GM18519 (cell line): ENCODE results near the gene SERBP1.
"Not testable (repeated sequence)": the region's sequence is repeated elsewhere in the genome, so short reads cannot be mapped to it uniquely, and the experiment has no call there.

ENCODE experiments used
- ATAC-seq: cut with Tn5 transposase; IDR thresholded peaks from one replicate; pipeline ENCODE4 v1.9.1; 2021; ENCODE audit warnings: mild to moderate bottlenecking, moderate library complexity; ENCODE audit not compliant: unreplicated experiment, low FRiP score

Gene SERBP1

GRCh38 chr1:67441183-67441582, 11.0 kb upstream of the SERBP1 start:
- ATAC-seq = no peak

GRCh38 chr1:67440339-67440738, 10.1 kb upstream of the SERBP1 start:
- ATAC-seq = no peak

GRCh38 chr1:67439277-67440029, 9.3 kb upstream of the SERBP1 start:
- no peak for ATAC-seq

GRCh38 chr1:67437961-67438360, 7.8 kb upstream of the SERBP1 start:
- ATAC-seq = no peak

- ATAC-seq = no peak
Measured at GRCh38 chr1:67436511-67437055, 6.4 kb upstream of the SERBP1 start.

GRCh38 chr1:67434491-67434890, 4.3 kb upstream of the SERBP1 start:
- no peak for ATAC-seq

- no peak for ATAC-seq
Measured at GRCh38 chr1:67433837-67434236, 3.6 kb upstream of the SERBP1 start.

- ATAC-seq = no peak
Measured at GRCh38 chr1:67432745-67433144, 2.5 kb upstream of the SERBP1 start.

- ATAC-seq = no peak
Measured at GRCh38 chr1:67431869-67432578, 1.8 kb upstream of the SERBP1 start.

GRCh38 chr1:67431156-67431765, 1.1 kb upstream of the SERBP1 start:
- ATAC-seq = no peak

- ATAC-seq = no peak
Measured at GRCh38 chr1:67429528-67430357, 459 bp downstream of the SERBP1 start.

- no peak for ATAC-seq
Measured at GRCh38 chr1:67429011-67429527, 1.1 kb downstream of the SERBP1 start.

- no peak for ATAC-seq
Measured at GRCh38 chr1:67427947-67428346, 2.3 kb downstream of the SERBP1 start.

- no peak for ATAC-seq
Measured at GRCh38 chr1:67427465-67427864, 2.7 kb downstream of the SERBP1 start.

- no peak for ATAC-seq
Measured at GRCh38 chr1:67420835-67421492, 9.2 kb downstream of the SERBP1 start.

GRCh38 chr1:67418839-67419586, 11.2 kb downstream of the SERBP1 start:
- no peak for ATAC-seq

- ATAC-seq = not testable (repeated sequence)
Measured at GRCh38 chr1:67417733-67418132, 12.5 kb downstream of the SERBP1 start.

- no peak for ATAC-seq
Measured at GRCh38 chr1:67415041-67415440, 15.2 kb downstream of the SERBP1 start.

GRCh38 chr1:67414574-67414973, 15.6 kb downstream of the SERBP1 start:
- no peak for ATAC-seq
